ENCODE results near the gene BTLA.

DNA sequence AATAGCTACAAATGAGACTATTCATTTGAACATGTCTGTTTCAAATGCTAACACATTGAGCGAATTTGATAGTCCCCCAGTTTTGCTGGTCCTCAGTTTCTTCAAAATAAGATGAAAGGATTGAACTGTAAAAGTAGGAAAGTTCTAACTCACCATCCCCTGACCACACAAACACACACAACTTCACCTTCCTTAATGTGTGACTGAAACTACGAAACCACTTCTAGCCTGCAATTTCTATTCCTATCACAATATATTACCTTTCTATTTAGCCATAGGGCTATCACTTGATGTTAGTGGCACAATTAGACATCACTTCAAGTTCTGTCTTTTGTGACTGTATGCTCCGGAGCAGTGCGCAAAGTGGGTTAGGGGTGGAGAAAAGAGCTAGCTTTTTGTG, 14.9 kb downstream of the BTLA start:
- TF ChIP-seq POLR2A (IDR thresholded peaks at IDR 0.05): no peak
- TF ChIP-seq CTCF (IDR thresholded peaks at IDR 0.05): no peak
